ENCODE data around the gene MLYCD.

MLYCD gene

DNA sequence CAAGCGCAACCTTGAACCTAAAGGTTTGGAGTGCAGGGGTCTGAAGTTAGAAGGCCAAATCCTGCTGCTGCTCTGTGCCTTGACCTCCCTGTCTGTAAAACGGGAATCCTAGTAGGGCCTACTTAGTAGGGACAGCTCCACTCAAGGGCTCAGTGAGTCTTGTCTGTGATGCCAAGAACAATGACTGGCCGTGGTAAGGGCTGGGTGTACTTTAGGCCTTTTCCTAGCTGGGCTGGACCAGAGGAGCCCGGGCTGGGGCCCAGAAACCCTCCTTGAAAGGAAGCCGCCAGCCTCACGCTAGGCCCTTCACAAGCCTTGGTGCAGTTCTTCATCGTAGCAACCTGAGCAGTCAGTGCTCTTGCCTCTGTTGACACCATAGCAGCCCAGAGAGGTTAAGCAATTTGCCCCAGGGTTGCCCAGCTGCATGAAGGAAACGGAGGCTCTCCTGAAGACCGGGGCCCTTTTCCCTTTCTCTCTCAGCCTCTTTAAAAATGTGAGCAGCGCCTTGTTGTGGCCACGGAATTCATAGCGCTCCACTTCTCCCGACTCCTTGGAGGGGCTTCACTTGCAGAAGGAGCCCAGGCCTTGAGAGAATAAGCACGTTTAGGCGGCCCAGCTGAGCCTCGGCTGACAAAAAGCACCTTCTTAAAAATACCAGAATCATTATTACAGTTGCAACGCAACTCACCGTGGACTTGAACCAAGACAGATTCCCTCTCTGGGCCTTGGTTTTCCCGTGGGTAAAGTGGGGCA, 73.5 kb downstream of the MLYCD start:
- TF ChIP-seq, protein P1, sequence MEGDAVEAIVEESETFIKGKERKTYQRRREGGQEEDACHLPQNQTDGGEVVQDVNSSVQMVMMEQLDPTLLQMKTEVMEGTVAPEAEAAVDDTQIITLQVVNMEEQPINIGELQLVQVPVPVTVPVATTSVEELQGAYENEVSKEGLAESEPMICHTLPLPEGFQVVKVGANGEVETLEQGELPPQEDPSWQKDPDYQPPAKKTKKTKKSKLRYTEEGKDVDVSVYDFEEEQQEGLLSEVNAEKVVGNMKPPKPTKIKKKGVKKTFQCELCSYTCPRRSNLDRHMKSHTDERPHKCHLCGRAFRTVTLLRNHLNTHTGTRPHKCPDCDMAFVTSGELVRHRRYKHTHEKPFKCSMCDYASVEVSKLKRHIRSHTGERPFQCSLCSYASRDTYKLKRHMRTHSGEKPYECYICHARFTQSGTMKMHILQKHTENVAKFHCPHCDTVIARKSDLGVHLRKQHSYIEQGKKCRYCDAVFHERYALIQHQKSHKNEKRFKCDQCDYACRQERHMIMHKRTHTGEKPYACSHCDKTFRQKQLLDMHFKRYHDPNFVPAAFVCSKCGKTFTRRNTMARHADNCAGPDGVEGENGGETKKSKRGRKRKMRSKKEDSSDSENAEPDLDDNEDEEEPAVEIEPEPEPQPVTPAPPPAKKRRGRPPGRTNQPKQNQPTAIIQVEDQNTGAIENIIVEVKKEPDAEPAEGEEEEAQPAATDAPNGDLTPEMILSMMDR (IDR thresholded peaks at IDR 0.05) = no peak
- H3K27me3 ChIP-seq (ENCODE audit: control insufficient read depth, insufficient read depth, low read length) = no peaks in the 10 kb centered on the region
- H3K4me2 ChIP-seq (ENCODE audit: low read length) = no peak overlapping the region
- H3K36me3 ChIP-seq (ENCODE audit: control insufficient read depth, insufficient read depth, low read length) = no peaks in the 10 kb centered on the region
- H3K27ac ChIP-seq = no peak overlapping the region
- H3K4me1 ChIP-seq = no peaks in the 10 kb centered on the region
- H3K9ac ChIP-seq = no peak overlapping the region
- H3K9me3 ChIP-seq (ENCODE audit: control insufficient read depth, low read length) = no peaks in the 10 kb centered on the region
- H2AFZ ChIP-seq = no peak overlapping the region
- H3K4me3 ChIP-seq (ENCODE audit: low read depth, low read length) = no peak overlapping the region
- H3K79me2 ChIP-seq = no peaks in the 10 kb centered on the region

DNA sequence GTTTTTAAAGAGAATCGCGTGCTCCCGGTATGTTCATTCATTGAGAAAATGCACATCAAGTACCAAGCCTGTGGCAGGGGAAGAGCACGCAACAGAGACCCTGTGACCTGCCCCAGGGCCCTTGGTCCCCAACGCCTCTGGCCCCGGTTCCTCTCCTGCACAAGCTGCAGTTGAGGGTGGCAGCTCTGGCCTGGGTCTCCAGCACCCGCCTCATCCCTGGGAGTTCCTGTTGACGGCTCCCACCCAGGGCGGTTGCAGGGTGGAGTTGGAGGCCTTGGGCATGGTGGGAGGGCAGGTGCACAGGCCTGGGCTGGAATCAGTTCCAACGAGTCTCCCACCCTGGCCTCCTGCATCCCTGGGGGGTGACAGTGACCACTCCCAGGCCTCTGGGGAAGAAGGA, 74.2 kb downstream of the MLYCD start:
- no peak overlapping the region for H2AFZ ChIP-seq
- no peak overlapping the region for H3K4me3 ChIP-seq (ENCODE audit: low read depth, low read length)
- H3K27ac ChIP-seq = no peak overlapping the region
- H3K79me2 ChIP-seq = no peaks in the 10 kb centered on the region
- no peaks in the 10 kb centered on the region for H3K9me3 ChIP-seq (ENCODE audit: control insufficient read depth, low read length)
- TF ChIP-seq, protein P1 (IDR thresholded peaks at IDR 0.05) = no peak
- H3K9ac ChIP-seq = no peak overlapping the region
- no peaks in the 10 kb centered on the region for H3K4me1 ChIP-seq
- H3K36me3 ChIP-seq (ENCODE audit: control insufficient read depth, insufficient read depth, low read length) = no peaks in the 10 kb centered on the region
- no peaks in the 10 kb centered on the region for H3K27me3 ChIP-seq (ENCODE audit: control insufficient read depth, insufficient read depth, low read length)
- H3K4me2 ChIP-seq (ENCODE audit: low read length) = no peak overlapping the region

DNA sequence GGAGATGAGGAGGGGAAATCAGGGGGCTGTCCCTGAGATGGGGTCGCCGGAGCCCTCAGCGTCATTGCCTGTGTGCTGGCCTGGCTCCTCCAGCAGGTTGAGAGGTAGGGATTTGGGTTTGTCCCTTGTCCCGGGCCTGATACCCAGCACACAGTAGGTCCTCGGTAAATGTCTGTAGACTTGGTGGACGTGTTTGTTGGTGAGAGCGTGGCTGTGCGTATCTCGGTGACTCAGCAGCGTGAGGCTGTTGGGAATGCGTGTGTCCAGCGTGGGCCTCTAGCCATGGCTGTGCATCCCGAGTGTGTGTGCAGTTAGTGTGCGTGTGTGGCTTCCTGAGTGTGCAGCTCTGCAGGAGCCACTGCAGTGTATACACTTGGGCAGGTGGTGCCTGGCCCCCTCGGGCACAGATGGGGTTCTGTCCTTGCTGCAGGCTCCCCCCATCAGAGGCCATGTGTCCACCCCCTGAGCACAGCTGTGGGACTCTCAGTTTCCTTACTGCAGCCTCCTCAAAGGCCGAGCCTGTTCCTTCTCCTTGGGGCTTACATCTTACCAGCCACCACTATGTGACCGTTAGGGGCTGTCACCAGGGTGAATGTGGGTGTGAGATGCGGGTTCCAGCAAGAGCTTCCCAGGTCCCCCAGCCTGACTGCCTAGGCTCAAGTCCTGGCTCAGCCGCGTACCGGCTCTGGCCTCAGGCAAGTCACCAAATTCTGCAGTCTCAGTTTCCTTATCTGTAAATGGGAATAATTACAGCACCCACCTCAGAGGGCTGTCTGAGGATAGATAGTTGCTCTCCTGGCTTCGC, 74.9 kb downstream of the MLYCD start:
- Histone ChIP-seq H3K9me3 (ENCODE audit: control insufficient read depth, low read length) (no peaks in the 10 kb centered on the region), H2AFZ (no peak overlapping the region), H3K79me2 (no peaks in the 10 kb centered on the region), H3K4me1 (no peaks in the 10 kb centered on the region), H3K27me3 (ENCODE audit: control insufficient read depth, insufficient read depth, low read length) (no peaks in the 10 kb centered on the region), H3K4me2 (ENCODE audit: low read length) (no peak overlapping the region), H3K36me3 (ENCODE audit: control insufficient read depth, insufficient read depth, low read length) (no peaks in the 10 kb centered on the region), H3K27ac (no peak overlapping the region), H3K9ac (no peak overlapping the region), H3K4me3 (ENCODE audit: low read depth, low read length) (no peak overlapping the region)
- TF ChIP-seq, protein P1 (IDR thresholded peaks at IDR 0.05) = no peak

DNA sequence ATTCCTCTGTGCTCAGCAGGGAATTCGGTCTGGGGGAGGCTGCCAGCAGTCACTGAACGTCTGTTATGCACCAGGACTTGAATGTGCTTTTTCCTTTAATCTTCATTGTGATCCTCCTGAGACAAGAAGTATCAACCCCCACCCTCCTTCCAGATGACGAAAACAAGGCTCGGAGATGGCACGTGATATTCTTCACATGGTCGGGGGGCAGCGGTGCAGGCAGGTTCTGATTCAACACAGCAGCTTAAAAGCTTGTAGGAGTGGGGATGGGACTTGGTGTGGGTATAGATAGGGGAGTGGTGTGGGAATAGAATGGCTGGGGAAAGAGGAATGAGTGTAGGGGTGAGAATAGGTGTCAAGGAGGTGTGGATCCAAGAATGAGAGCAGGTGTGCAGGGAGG, 75.6 kb downstream of the MLYCD start:
- H3K27me3 ChIP-seq (ENCODE audit: control insufficient read depth, insufficient read depth, low read length) = no peaks in the 10 kb centered on the region

More for the DNA sequence above, 75.6 kb downstream of the MLYCD start:
- Histone ChIP-seq H3K36me3 (ENCODE audit: control insufficient read depth, insufficient read depth, low read length) (no peaks in the 10 kb centered on the region), H2AFZ (no peak overlapping the region), H3K9me3 (ENCODE audit: control insufficient read depth, low read length) (no peaks in the 10 kb centered on the region), H3K4me3 (ENCODE audit: low read depth, low read length) (no peak overlapping the region), H3K9ac (no peak overlapping the region), H3K4me2 (ENCODE audit: low read length) (no peak overlapping the region), H3K79me2 (no peaks in the 10 kb centered on the region), H3K4me1 (no peaks in the 10 kb centered on the region), H3K27ac (no peak overlapping the region)
- TF ChIP-seq, protein P1 (IDR thresholded peaks at IDR 0.05) = no peak

Data from parathyroid adenoma (tissue), 2 donors.